Uterus (tissue), 4 donors: ENCODE measurements around the gene SAA1. TPM values are rescaled to one million over a fixed set of nuclear protein-coding genes. Genes with fewer than 3 reads are reported as not detected.

Experiments
- DNase-seq, 2 donors: peaks; one replicate each; pipeline ENCODE4 v3.0.0-alpha.2; 2019 to 2020
- H3K27ac ChIP-seq, 2 donors: fragments of 200-600 bp; sonication (generic); 1 replicate in 1 of 2; 2 replicates in 1 of 2; pipeline ENCODE4 v1.5.1; 2016 to 2018
- H3K27me3 ChIP-seq, 2 donors: fragments of 200-600 bp; sonication (generic); one replicate each; pipeline ENCODE4 v1.5.1; 2018 to 2019; ENCODE audit warnings: control low read depth in 1 of 2
- H3K36me3 ChIP-seq, 2 donors: fragments of 200-600 bp; sonication (generic); one replicate each; pipeline ENCODE4 v1.5.1; 2019; ENCODE audit warnings: control low read depth in 1 of 2
- H3K4me1 ChIP-seq, 2 donors: fragments of 200-600 bp; sonication (generic); one replicate each; pipeline ENCODE4 v1.5.1; 2018 to 2019; ENCODE audit warnings: control low read depth in 1 of 2
- H3K4me3 ChIP-seq, 2 donors: fragments of 200-600 bp; sonication (generic); 1 replicate in 1 of 2; 2 replicates in 1 of 2; pipeline ENCODE4 v1.5.1; 2018 to 2019; ENCODE audit warnings: mild to moderate bottlenecking in 1 of 2
- H3K9me3 ChIP-seq, 2 donors: fragments of 200-600 bp; sonication (generic); one replicate each; pipeline ENCODE4 v1.5.1; 2019; ENCODE audit warnings: control low read depth in 1 of 2
- CTCF ChIP-seq, 4 experiments: fragments of 200-600 bp in 2 of 4; fragments of 450-650 bp in 2 of 4; sonication (generic) in 2 of 4; IDR thresholded peaks; one replicate each; pipeline ENCODE4 v1.5.1; 2016 to 2019; ENCODE audit warnings: antibody characterized with exemption in 4 of 4, mild to moderate bottlenecking in 2 of 4, moderate library complexity in 1 of 4
- POLR2A ChIP-seq, 2 donors: fragments of 450-650 bp; IDR thresholded peaks; one replicate each; pipeline ENCODE4 v1.6.1; 2016; ENCODE audit warnings: antibody characterized with exemption in 2 of 2, mild to moderate bottlenecking in 1 of 2, moderate library complexity in 1 of 2
- intact Hi-C: fragments of 100-400 bp; cut with DNase I; formaldehyde crosslinking; loops from one replicate; pipeline ENCODE4 v1.15.1; 2023; ENCODE audit warnings: low total_unique reads
- total RNA-seq, 4 donors: library from RNA; depleted of rRNA in 3 of 4; stranded (reverse); fragments of >200 nt in 3 of 4; gene quantifications; one replicate each; pipeline versions ENCODE4 v1.1.0 to v1.2.4, GENCODE V29; 2014 to 2023
- donor health status: DM: yes; HTN: yes; CAD: no.

Gene SAA1
- total RNA-seq, 4 donors from 2014 or later = 3.3 TPM; not detected in 3

GRCh38 chr11:18308242-18308641, 42.2 kb downstream of the SAA1 start:
- TF ChIP-seq CTCF (IDR thresholded peaks at IDR 0.05) (no peak), POLR2A (IDR thresholded peaks at IDR 0.05) (no peak)
- Histone ChIP-seq H3K27ac (no peak overlapping the region), H3K36me3 (no peaks in the 10 kb centered on the region)

GRCh38 chr11:18309691-18310090, 43.6 kb downstream of the SAA1 start:
- intact Hi-C loops = no loop called here
- H3K4me1 ChIP-seq = no peaks in the 10 kb centered on the region

More at GRCh38 chr11:18308242-18308641, 42.2 kb downstream of the SAA1 start:
- intact Hi-C loops = no loop called here
- H3K27me3 ChIP-seq = no peaks in the 10 kb centered on the region
- no peaks in the 10 kb centered on the region for H3K9me3 ChIP-seq
- H3K4me3 ChIP-seq = no peak overlapping the region
- DNase-seq = no peak
- H3K4me1 ChIP-seq = no peaks in the 10 kb centered on the region

GRCh38 chr11:18310800-18311340, 44.8 kb downstream of the SAA1 start:
- H3K9me3 ChIP-seq = no peaks in the 10 kb centered on the region
- intact Hi-C loops = no loop called here
- H3K4me3 ChIP-seq = no peak overlapping the region
- H3K27me3 ChIP-seq = no peaks in the 10 kb centered on the region
- H3K27ac ChIP-seq = no peak overlapping the region
- no peaks in the 10 kb centered on the region for H3K4me1 ChIP-seq
- no peak for DNase-seq
- no peaks in the 10 kb centered on the region for H3K36me3 ChIP-seq
- no peak for TF ChIP-seq CTCF (IDR thresholded peaks at IDR 0.05)
- TF ChIP-seq POLR2A (IDR thresholded peaks at IDR 0.05) = no peak

More at GRCh38 chr11:18309691-18310090, 43.6 kb downstream of the SAA1 start:
- no peak for DNase-seq
- Histone ChIP-seq H3K27ac (no peak overlapping the region), H3K4me3 (no peak overlapping the region), H3K36me3 (no peaks in the 10 kb centered on the region), H3K27me3 (no peaks in the 10 kb centered on the region), H3K9me3 (no peaks in the 10 kb centered on the region)
- TF ChIP-seq POLR2A (IDR thresholded peaks at IDR 0.05) (no peak), CTCF (IDR thresholded peaks at IDR 0.05) (no peak)

- no peak for DNase-seq
- TF ChIP-seq CTCF (IDR thresholded peaks at IDR 0.05) (no peak), POLR2A (IDR thresholded peaks at IDR 0.05) (no peak)
- Histone ChIP-seq H3K9me3 (no peaks in the 10 kb centered on the region), H3K4me1 (no peaks in the 10 kb centered on the region), H3K27ac (no peak overlapping the region), H3K36me3 (no peaks in the 10 kb centered on the region), H3K4me3 (no peak overlapping the region), H3K27me3 (no peaks in the 10 kb centered on the region)
- intact Hi-C loops = no loop called here
These were observed 45.9 kb downstream of the SAA1 start for GRCh38 chr11:18312012-18312411.

- DNase-seq = no peak
- Histone ChIP-seq H3K27ac (no peak overlapping the region), H3K4me3 (no peak overlapping the region), H3K27me3 (no peaks in the 10 kb centered on the region), H3K36me3 (no peaks in the 10 kb centered on the region), H3K4me1 (no peaks in the 10 kb centered on the region), H3K9me3 (no peaks in the 10 kb centered on the region)
- TF ChIP-seq POLR2A (IDR thresholded peaks at IDR 0.05) (no peak), CTCF (IDR thresholded peaks at IDR 0.05) (no peak)
- intact Hi-C loops = no loop called here
These were observed 46.8 kb downstream of the SAA1 start for GRCh38 chr11:18312663-18313420.
